NCI-H1092 (cell line): ENCODE results near the gene PPIG.
"Not testable (repeated sequence)": the region's sequence is repeated elsewhere in the genome, so short reads cannot be mapped to it uniquely, and the experiment has no call there.

Source experiments
- DNase-seq: peaks from one replicate; lab custom pipeline; 2025; lab: John Stamatoyannopoulos, UW

The PPIG gene

DNA sequence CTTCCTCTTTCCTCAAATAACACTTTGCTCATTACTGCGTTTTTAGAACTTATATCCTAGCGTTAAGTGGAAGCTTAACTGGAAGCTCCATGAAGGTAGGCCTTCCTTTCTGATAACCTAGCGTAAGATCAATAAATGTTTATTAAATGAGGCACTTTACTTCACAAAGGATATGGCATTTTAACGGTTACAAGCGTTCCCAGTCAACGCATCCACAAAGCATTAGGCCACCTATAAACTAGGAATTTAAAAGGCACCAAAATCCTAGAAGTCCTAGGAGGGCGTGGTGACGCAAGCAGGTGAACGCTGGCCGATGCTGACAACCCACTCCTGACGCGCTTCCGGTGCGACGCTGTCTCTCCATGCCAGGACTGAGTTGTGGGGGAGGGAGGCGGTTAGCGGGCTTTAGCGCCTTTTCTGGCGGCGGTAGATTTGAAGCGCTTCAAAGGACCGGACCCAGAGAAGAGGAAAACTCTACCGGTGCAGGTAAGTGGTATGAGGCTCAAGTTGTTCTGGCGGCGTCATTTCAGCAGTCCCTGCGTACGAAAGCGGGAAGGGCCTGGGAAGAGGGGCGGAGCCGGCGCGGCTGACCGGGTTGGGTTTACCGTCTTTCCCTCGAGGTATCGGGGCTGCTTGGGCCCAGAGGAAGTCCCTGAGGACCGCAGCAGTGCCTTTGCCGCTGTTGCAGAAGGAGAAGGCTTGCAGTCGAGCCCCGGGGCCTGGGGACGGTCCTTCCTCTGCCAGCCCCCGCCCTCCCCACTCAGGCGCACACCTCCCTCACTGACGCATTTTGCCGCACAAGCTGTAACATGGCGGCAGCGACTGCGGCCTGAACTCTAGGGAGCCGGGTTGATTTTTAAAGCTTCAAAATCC lies at the start of gene PPIG:
Gene PPIG, plus strand, starts transcription at position 347 of the 873 bp plus-strand sequence. CDS start 19,691 bp downstream, outside the sequence.
- DNase-seq, result peak; percentile 85

DNA sequence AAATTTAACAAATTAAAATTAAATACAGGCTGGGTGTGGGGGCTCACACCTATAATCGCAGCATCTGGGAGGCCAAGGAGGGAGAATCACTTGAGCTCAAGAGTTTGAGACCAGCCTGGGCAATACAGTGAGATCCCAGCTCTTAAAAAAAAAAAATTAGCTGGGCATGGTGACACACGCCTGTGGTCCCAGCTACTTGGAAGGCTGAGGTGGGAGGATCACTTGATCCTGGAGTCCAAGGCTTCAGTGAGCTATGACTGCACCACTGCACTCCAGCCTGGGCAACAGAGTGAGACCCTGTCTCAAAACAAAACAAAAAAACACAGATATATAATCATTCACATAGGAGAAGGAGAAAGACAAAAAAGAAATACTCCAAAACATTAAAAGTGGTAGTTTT lies 44.7 kb upstream of the PPIG start:
- not testable (repeated sequence) for DNase-seq

DNA sequence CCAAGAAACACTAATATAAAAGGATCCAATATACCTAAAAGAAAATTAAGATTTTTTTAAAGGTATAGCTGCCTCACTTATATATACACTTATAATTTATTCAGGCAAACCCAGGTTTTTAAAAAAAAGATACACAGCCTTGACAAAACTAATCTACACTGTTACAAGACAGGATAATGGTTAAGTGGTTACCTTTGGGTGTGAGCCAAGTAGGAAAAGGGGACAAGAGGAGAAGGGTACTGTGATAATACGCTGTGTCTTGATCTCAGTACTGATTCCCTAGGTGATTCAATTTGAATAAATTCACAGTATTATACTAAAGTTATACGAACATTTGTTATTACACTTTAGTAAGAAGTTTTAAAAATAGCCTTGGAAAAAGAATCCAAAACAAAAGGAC lies 44.0 kb upstream of the PPIG start:
- no peak for DNase-seq

DNA sequence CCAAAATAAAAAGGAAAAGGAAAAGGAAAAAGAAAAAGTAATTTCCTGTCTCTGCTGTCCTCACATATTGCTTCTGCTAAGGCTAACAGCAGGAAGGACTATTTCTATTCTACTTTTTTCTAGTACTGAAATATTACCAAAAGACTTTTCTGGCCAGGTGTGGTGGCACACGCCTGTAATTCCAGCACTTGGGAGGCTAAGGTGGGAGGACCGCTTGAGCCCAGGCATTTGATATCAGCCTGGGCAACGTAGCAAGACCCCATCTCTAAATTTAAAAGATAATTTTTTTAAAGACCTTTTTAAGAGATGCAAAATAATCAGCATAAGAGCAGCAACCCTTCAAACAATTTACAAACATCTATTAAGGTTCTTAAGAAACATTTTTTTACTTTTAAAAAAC lies 41.7 kb upstream of the PPIG start:
- no peak for DNase-seq

DNA sequence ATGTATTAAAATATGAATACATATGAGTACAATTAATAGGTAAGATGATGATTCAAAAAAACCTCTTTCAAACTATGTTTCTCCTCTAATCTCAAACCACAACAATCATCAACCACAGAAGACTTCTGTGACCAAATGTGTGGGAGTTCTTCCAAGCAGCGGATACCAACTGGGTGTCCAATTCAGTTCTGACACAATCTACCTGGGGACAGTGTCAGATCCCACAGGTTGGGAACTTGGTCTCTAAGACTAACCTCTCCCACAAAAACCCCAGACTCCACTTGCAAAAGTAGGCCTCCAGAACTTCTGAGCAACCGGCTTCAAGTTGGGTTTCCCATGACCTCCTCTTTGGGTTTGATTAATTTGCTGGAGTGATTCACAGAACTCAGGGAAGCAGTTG lies 37.4 kb upstream of the PPIG start:
- no peak for DNase-seq

DNA sequence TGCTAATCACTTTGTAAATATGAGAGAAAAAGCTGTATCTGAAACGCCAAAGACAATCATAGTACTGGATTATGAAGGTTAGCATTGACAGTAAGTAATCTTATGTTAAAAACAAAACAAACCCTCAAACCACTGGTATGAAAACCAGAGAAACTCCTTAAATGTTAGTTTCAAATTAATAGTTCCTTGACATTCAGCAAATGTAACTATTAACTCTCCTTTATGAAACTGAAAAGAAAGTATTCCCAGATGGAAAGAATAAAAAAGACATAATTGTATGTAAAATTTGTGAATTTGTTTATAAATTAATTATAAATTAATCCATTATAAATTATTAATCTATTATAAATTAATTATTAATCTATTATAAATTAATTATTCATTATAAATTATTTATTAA lies 22.8 kb upstream of the PPIG start:
- DNase-seq, result no peak

DNA sequence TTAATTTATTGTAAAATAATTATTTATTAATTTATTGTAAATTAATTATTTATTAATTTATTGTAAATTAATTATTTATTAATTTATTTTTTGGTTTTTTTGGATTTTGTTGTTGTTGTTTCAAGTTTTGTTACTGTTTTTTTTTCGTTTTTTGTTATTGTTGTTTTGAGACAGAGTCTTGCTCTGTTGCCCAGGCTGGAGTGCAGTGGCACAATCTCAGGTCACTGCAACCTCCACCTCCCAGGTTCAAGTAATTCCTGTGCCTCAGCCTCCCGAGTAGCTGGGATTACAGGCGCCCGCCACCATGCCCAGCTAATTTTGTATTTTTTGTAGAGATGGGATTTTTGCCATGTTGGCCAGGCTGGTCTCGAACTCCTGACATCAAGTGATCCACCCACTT lies 22.1 kb upstream of the PPIG start:
- not testable (repeated sequence) for DNase-seq

DNA sequence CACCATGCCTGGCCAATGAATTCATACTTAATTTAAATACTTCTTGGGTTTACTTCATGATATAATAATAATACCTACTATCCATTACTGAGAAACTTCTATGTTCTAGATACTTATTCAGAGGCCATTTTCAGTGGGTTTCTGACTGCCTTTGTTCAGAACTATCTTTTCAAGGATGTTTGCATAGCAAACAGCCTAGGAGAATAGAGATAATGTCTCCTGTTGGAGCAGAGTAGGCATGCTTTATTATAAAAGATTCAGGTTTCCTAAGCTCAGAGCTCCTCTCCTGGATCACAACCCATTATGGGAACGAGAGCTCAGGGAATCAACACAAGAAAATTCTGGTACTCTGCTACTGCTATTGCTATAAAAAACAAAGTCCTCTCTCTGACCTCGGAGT lies 21.6 kb upstream of the PPIG start:
- DNase-seq, result no peak

DNA sequence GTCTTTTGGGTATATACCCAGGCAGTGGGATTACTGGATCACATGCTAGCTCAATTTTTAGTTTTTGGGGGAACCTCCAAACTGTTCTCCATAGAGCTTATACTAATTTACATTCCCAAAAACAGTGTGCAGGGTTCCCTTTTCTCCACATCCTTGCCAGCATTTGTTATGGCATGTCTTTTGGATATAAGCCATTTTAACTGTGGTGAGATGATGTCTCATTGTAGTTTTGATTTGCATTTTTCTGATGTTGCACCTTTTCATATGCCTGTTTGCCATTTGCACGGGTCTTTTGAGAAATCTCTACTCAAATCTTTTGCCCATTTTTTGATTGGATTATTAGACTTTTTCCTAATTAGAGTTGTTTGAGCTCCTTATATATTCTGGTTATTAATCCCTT lies 18.5 kb upstream of the PPIG start:
- no peak for DNase-seq

DNA sequence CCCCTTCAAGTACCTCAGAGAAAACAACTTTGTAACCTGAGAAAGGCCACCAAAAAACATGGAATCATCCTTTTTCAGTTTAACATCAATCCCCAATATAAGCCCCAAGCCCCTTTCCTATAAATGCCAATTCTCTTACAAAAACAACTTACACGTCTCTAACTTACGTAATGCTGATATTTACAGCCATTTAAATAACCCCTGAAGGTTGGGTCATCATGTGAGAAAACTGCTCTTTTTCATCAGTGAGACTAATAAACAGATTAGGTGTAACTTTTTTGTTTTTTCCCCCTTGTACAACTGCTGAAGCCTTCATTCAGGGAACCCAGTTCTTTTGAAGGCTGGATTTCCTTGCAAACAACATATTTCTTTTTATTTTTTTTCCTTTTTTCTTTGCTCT lies 14.2 kb upstream of the PPIG start:
- no peak for DNase-seq

DNA sequence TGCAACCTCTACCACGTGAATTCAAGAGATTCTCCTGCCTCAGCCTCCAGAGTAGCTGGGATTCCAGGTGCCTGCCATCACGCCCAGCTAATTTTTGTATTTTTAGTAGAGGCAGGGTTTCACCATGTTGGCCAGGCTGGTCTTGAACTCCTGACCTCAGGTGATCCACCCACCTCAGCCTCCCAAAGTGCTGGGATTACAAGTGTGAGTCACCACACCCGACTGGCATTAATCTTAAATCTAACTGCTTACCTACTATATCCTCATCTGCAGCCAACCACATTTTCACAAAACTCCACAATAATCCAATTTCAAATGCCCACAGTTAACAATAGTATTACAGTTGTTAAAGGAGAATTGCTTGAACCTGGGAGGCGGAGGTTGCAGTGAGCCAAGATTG lies 13.4 kb upstream of the PPIG start:
- not testable (repeated sequence) for DNase-seq

DNA sequence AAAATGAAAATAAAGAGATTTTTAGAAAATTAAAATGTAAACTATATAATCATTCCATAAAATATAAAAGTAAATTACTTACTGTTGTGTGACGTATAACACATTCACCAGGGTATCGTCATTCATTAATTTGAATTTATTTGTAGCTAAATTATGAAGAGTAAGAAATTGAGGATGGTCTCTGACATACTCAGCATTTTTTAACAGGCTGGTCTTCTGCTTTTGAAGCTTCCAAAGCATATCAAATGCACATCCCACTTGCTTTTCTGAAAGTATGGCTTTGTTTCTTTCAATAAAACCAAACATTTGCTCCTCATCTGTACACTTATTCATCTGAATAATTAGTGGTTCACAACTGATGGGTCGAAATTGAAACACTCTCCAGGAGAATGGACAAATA lies 12.6 kb upstream of the PPIG start:
- no peak for DNase-seq

DNA sequence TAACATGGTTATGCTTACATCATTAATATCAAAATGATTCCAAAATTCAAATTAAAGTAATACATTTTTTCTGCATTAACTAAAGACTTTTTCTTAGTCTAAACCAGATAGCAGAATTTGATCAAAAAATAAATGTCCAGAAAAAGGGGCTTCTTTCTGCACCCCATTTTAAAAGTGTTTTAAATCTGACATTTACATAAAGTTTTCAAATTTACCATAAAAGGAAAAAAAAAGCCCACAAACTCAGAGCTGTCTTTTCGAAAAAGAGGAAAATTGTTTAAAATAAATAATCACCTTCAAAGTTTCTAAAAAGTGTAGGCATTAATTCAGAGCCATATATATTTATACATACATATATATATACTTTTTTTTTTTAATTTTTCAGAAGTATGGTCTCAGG lies 12.0 kb upstream of the PPIG start:
- DNase-seq, result no peak

DNA sequence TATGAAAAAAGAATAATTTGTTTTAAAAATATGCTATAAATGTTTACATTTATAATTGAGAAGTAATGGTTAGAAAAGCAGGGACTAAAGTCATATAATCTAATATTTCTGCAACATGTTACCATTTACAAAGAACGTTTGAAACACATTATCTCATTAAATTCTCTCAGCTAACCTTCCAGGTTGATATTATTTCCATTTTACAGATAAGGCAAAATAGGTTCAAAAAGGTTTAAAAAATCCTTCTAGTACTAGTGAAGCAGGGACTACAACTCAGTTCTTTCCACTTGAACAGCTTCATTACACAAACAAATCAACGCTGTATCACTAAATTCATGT lies 11.4 kb upstream of the PPIG start:
- DNase-seq, result no peak

DNA sequence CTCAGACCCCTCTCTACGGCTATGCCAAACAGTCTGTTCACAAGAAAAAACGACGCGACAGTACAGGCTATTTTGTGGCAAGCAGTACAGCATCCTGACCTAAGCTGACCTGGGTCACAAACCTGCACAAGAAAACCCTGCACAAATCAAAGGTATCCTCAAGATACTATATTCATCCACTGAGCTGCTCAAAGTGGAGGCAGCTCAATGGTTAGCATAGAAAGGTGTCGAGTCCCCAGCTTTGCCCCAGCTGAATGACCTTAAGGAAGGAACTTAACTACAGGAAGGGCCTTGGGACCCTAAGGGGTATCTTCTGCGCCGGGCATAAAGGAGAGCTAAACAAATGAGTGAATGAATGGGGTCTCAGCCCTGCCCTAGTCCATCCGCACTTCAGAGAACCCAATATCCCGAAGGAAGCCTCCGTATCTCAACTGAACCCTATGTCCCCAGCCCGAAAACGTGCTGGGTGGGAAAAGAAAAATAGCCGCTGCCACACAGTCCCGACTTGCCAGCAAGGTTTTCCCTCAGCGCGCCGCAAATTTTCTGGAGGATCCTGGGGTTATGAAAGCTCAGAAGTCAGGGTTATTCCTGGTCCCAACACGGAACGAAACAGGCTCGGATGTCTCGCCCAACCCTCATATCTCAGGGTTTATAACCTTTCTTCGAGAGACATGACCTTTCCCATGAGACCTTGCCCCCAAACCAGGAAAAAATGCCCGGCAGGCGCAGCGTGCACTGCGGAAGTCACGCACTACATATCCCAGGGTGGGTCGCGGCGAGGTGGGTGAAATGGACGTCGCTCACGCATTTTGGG lies 10.8 kb upstream of the PPIG start, which contains the start of gene FASTKD1:
Gene FASTKD1, minus strand, starts transcription at position 706 of the 814 bp plus-strand sequence. CDS start 1,836 bp downstream, outside the sequence.
- peak; percentile 83 for DNase-seq

DNA sequence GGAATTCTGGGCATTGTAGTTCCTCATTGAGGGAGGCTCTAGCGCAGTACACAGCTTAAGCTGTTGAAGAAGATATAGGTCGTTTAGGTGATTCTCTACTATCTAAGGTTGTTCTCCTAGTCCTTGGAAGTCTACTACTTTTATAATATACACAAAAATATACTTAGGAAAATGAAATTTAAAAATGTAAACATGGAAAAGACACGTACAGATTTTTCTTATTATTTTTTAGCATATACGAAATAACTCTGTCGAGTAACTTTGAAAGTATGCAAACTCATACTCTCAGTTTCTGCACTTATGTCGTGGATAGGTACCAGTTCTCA lies 10.2 kb upstream of the PPIG start:
- DNase-seq, result no peak

DNA sequence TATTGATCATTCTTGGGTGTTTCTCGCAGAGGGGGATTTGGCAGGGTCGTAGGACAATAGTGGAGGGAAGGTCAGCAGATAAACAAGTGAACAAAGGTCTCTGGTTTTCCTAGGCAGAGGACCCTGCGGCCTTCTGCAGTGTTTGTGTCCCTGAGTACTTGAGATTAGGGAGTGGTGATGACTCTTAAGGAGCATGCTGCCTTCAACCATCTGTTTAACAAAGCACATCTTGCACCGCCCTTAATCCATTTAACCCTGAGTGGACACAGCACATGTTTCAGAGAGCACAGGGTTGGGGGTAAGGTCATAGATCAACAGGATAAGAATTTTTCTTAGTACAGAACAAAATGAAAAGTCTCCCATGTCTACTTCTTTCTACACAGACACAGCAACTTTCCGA lies 9.6 kb upstream of the PPIG start:
- not testable (repeated sequence) for DNase-seq

DNA sequence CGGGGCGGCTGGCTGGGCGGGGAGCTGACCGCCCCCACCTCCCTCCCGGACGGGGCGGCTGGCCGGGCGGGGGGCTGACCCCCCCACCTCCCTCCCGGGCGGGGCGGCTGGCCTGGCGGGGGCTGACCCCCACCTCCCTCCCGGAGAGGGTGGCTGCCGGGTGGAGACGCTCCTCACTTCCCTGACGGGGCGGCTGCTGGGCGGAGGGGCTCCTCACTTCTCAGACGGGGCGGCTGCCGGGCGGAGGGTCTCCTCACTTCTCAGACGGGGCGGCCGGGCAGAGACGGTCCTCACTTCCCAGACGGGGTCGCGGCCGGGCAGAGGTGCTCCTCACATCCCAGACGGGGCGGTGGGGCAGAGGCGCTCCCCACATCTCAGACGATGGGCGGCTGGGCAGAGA lies 8.9 kb upstream of the PPIG start:
- DNase-seq, result not testable (repeated sequence)

DNA sequence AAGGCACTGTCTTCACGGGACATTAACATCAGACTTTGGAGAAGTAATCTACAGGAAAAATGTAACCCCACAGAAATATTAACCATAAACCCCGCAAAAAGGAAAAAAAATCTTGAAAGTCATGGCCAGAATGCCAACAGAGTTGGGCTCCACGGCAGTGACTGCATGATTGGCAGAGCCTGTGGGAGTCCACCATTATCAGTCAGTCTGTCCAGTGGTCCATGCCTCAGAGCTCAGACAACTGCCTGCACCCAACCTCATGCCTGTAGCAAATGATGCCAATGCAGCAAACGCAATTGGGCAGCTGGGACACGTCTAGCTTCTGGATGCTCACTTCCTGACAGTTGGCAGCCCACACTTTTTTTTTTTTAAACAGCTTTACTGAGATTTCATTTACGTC lies 5.1 kb upstream of the PPIG start:
- DNase-seq, result no peak

DNA sequence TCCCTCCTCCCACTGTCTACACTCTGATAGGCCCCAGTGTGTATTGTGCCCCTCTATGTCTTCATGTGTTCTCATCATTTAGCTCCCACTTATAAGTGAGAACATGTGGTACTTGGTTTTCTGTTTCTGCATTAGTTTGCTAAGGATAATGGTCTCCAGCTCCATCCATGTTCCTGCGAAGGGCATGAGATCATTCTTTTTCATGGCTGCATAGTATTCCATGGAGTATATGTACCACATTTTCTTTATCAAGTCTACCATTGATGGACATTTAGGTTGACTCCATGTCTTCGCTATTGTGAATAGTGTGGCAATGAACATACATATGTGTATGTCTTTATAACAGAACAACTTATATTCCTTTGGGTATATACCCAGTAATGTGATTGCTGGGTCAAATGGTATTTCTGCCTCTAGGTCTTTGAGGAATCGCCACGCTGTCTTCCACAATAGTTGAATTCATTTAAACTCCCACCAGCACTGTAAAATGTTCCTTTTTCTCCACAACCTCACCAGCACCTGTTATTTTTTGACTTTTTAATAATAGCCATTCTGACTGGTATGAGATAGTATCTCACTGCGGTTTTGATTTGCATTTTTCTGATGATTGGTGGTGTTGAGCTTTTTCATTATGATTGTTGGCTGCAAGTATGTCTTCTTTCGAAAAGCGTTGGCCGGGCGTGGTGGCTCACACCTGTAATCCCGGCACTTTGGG lies 1.4 kb upstream of the PPIG start:
- DNase-seq, result not testable (repeated sequence)

DNA sequence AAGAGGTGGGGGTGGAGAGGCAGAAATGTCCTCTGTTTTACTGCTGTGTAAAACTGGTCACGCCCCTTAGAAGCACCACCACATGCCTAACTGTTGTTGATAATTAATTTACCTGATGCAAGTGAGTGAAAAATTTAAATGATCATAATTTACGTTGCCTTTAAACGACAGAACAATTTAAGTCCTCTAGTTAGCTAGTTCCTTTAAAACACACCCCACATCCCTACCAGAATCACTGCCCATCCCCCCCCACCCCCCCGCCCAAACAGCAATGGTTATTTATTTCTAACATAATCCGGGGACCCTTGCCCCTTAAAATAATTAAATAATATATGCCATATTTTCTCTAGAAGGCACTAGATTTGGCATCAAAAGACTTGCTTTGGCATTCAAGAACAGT lies 633 bp upstream of the PPIG start:
- DNase-seq, result no peak

DNA sequence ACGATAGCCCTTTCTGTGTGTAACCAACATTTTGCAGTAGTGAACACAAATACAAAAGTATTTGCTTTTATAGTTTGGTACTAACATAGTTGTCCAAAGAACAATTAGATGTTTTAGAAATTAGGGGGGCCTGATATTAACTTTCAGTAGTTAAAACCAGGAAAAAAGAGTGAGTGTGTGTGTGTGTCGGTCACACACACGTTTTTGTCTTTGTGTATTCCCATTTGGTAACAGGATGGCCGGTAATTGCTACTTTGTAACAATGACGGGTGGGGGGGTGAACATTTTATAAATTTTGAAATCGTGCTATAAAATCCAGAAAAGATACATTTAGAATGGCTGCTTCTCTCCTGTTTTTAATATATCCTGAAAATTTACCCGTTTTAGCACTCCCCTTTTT lies 1.5 kb downstream of the PPIG start:
- no peak for DNase-seq

DNA sequence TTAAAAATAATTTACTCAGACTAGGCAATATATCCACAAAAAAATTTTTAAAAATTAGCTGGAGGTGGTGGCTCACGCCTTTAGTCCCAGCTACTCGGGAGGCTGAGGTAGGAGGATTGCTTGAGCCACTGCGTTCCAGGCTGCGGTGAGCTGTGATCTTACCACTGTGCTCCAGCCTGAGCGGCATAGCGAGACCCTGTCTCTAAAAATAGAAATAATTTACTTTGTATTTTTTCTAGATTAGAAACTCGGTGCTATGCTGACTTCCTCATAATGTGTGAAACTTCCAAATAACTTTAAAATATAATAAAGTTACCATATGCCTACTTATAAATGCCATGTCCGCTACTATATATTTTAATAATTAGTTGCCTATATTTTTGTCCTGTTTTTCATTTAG lies 6.7 kb downstream of the PPIG start:
- no peak for DNase-seq
